Peyer's patch (tissue), 4 donors: ENCODE data around the gene ABHD12B.

Experiments used
- CTCF ChIP-seq, 6 experiments: fragments of 450-650 bp in 4 of 6; fragments of 200-600 bp in 2 of 6; sonication (generic) in 1 of 6; IDR thresholded peaks; one replicate each; pipeline ENCODE4 v1.5.1; 2017 to 2019; ENCODE audit warnings: antibody characterized with exemption in 6 of 6, mild to moderate bottlenecking in 3 of 6, moderate library complexity in 1 of 6
- POLR2A ChIP-seq, 2 donors: fragments of 450-650 bp; IDR thresholded peaks; one replicate each; pipeline ENCODE4 v1.5.1; 2017; ENCODE audit warnings: antibody characterized with exemption in 2 of 2, mild to moderate bottlenecking in 2 of 2, moderate library complexity in 2 of 2

GRCh38 chr14:50941151-50941550, 69.3 kb downstream of the ABHD12B start:
- TF ChIP-seq CTCF (IDR thresholded peaks at IDR 0.05) (no peak), POLR2A (IDR thresholded peaks at IDR 0.05) (no peak)
